ENCODE data around the gene GDPGP1. TPM values are rescaled to one million over a fixed set of nuclear protein-coding genes. Genes with fewer than 3 reads are reported as not detected.

GDPGP1 gene
- total RNA-seq, 2 experiments from 2014 or later = 10.3 to 10.5 TPM

DNA sequence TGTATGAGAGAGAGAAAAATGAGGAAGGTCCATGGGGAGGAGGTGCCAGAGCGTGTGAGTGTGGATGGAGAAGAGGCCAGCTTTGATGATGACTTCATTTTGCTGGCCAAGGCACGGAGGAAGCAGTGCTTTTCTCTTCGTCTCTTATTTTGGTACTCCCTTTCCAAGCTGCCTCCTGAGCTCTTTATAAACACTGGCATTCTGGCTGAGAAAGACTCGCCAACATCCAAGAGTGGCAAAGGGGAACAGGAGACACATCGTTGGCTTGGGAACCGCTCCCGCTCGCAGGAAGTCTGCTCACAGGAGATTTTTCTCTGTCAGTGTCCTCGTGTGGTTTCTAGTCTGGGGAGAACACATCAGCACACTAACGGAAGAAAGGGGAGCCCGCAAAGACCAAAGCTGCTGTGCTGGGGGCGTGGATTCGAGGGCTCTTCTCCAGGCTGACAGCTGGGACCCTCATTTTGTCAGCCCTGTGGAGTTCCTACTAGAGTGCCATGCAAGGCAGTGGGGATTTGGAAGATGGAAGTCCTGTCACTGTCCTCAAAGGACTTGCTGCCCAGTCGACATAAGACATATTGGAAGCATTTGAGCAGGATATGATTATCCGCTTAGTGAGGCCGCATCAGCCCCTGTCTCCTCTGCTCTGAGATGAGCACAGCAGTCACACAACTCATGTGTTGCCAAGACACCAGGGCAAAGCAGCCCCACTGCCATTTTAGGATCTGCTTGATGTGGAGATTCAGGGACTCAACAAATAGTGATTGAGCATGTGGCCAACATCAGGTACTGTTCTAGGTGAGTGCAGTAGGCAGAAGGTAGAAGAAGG lies 40.8 kb upstream of the GDPGP1 start:
- Mint-ChIP-seq H3K9me3 (no peaks in the 10 kb centered on the region), H3K36me3 (ENCODE audit: low read depth) (peaks cover 9% of the 10 kb centered on the region), H3K27me3 (no peaks in the 10 kb centered on the region), H3K27ac (no peak overlapping the region), H3K4me1 (peaks cover 40% of the 10 kb centered on the region), H3K4me3 (no peak overlapping the region)
- CTCF ChIA-PET = interaction anchor here (0.8 kb wide), 1 partner anchor 107 kb away, joined by 3 read pairs; no protein-coding TSS in a partner anchor
- no peak for DNase-seq
- POLR2A ChIA-PET = interaction anchor here (0.6 to 2.3 kb wide), 4 partner anchors 8 to 73 kb away, joined by 3 to 10 read pairs (median 3); partner anchors contain the start of gene SEMA4B

GRCh38 chr15:90194655-90195054 lies 39.4 kb upstream of the GDPGP1 start:
- Mint-ChIP-seq H3K9me3 (no peaks in the 10 kb centered on the region), H3K4me1 (peaks cover 41% of the 10 kb centered on the region), H3K27me3 (no peaks in the 10 kb centered on the region), H3K4me3 (no peak overlapping the region), H3K27ac (no peak overlapping the region), H3K36me3 (ENCODE audit: low read depth) (peaks cover 9% of the 10 kb centered on the region)
- CTCF ChIA-PET = no interaction called here
- POLR2A ChIA-PET = no interaction called here
- no peak for DNase-seq

- peak overlapping the region; percentile 78 for H3K4me3 Mint-ChIP-seq
- no peak for DNase-seq
- peaks cover 27% of the 10 kb centered on the region for H3K4me1 Mint-ChIP-seq
- CTCF ChIA-PET = interaction anchor here (0.6 to 2.8 kb wide), 9 partner anchors 9 to 101 kb away, joined by 3 to 10 read pairs (median 5); no protein-coding TSS in a partner anchor
- no peaks in the 10 kb centered on the region for H3K9me3 Mint-ChIP-seq
- H3K27ac Mint-ChIP-seq = peak overlapping the region; percentile 59
- H3K27me3 Mint-ChIP-seq = peaks cover 3% of the 10 kb centered on the region
- H3K36me3 Mint-ChIP-seq (ENCODE audit: low read depth) = peaks cover 5% of the 10 kb centered on the region
- POLR2A ChIA-PET = interaction anchor here (0.8 to 4.8 kb wide), 15 partner anchors 9 to 516 kb away, joined by 3 to 41 read pairs (median 4); partner anchors contain the start of genes BLM, CIB1, GDPGP1 and NGRN
Observed at GRCh38 chr15:90200534-90201129, 33.4 kb upstream of the GDPGP1 start.

DNA sequence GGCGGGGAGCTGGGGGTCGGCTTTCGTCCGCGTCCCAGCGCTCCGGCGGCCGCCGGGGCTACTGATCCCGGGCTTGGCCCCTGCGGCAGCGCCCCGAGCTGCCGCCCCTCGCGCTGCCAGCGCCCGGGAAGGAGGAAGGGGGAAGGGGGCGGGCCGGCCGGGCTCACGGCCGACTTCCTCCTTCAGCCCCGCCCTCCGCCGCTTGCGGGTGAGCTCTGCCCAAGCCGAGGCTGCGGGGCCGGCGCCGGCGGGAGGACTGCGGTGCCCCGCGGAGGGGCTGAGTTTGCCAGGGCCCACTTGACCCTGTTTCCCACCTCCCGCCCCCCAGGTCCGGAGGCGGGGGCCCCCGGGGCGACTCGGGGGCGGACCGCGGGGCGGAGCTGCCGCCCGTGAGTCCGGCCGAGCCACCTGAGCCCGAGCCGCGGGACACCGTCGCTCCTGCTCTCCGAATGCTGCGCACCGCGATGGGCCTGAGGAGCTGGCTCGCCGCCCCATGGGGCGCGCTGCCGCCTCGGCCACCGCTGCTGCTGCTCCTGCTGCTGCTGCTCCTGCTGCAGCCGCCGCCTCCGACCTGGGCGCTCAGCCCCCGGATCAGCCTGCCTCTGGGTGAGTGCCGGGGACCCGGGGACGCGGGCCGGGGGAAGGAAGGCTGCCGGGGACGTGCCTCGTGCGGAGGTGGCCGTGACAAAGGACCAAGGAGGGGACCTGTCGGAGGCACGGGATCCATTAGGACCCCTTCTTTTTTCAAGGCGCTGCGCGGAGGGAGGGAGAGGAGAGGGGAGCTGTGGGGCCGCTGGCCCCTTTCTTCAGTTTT lies 32.7 kb upstream of the GDPGP1 start, which contains the start of gene SEMA4B:
TSS of gene SEMA4B (plus strand) at position 201 of the 814 bp plus-strand sequence. CDS start at position 450, 249 bp downstream.
- Mint-ChIP-seq H3K36me3 (ENCODE audit: low read depth) (peaks cover 12% of the 10 kb centered on the region), H3K9me3 (no peaks in the 10 kb centered on the region), H3K4me1 (peaks cover 29% of the 10 kb centered on the region), H3K4me3 (peak within 1 kb of the TSS; percentile 81), H3K27ac (peak within 1 kb of the TSS; percentile 59), H3K27me3 (peaks cover 3% of the 10 kb centered on the region)
- CTCF ChIA-PET = interaction anchor here (0.6 to 2.8 kb wide), 9 partner anchors 10 to 315 kb away, joined by 3 to 10 read pairs (median 5); no protein-coding TSS in a partner anchor
- POLR2A ChIA-PET = interaction anchor here (0.8 to 4.8 kb wide), 15 partner anchors 10 to 515 kb away, joined by 3 to 41 read pairs (median 6); partner anchors contain the start of genes BLM, CIB1, GDPGP1 and NGRN
- DNase-seq = peak; percentile 80

DNA sequence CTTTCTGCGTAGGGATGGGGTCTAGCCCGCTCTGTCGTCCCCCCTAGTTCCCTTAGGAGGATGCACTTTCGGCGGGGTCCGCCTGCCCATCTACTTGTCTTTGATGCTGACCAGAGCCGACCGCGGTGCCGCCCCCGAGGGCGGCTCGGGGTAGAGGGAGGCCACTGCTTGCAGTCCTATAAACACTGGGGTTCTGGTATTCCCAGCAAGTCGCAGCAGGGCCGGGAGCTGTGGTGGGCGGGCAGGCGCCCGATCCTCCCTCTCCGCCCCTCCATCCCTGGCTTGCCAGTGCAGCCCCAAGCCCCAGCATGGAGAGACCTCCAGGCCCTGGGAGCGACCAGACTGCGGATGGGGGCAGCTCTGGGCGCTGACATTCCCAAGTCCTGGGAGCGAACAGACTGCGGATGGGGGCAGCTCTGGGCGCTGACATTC lies 32.0 kb upstream of the GDPGP1 start:
- peaks cover 3% of the 10 kb centered on the region for H3K27me3 Mint-ChIP-seq
- H3K36me3 Mint-ChIP-seq (ENCODE audit: low read depth) = peaks cover 16% of the 10 kb centered on the region
- H3K27ac Mint-ChIP-seq = no peak overlapping the region
- ChIA-PET POLR2A (interaction anchor here (1.0 to 4.8 kb wide), 8 partner anchors 10 to 102 kb away, joined by 3 to 41 read pairs (median 8); partner anchors contain the start of genes CIB1, GDPGP1, NGRN and TTLL13), CTCF (interaction anchor here (0.6 to 2.8 kb wide), 5 partner anchors 10 to 314 kb away, joined by 4 to 10 read pairs (median 7); no protein-coding TSS in a partner anchor)
- H3K4me3 Mint-ChIP-seq = peak overlapping the region; percentile 81
- H3K4me1 Mint-ChIP-seq = peaks cover 29% of the 10 kb centered on the region
- no peaks in the 10 kb centered on the region for H3K9me3 Mint-ChIP-seq
- DNase-seq = no peak

- ChIA-PET POLR2A (interaction anchor here (1.0 to 4.8 kb wide), 4 partner anchors 11 to 63 kb away, joined by 3 to 41 read pairs (median 5); partner anchors contain the start of genes CIB1, GDPGP1 and NGRN), CTCF (interaction anchor here (0.9 to 1.2 kb wide), 4 partner anchors 11 to 103 kb away, joined by 3 to 4 read pairs (median 3); partner anchors contain the start of gene CIB1)
- Mint-ChIP-seq H3K9me3 (no peaks in the 10 kb centered on the region), H3K36me3 (ENCODE audit: low read depth) (peaks cover 24% of the 10 kb centered on the region), H3K4me1 (peaks cover 29% of the 10 kb centered on the region), H3K27ac (no peak overlapping the region), H3K27me3 (peaks cover 3% of the 10 kb centered on the region), H3K4me3 (peak overlapping the region; percentile 81)
- DNase-seq = no peak
Observed at GRCh38 chr15:90202929-90203328, 31.1 kb upstream of the GDPGP1 start.

- DNase-seq = no peak
- Mint-ChIP-seq H3K36me3 (ENCODE audit: low read depth) (peaks cover 24% of the 10 kb centered on the region), H3K27me3 (peaks cover 3% of the 10 kb centered on the region), H3K27ac (no peak overlapping the region), H3K4me3 (no peak overlapping the region), H3K4me1 (peaks cover 27% of the 10 kb centered on the region), H3K9me3 (no peaks in the 10 kb centered on the region)
- ChIA-PET CTCF (interaction anchor here (0.9 to 1.2 kb wide), 4 partner anchors 11 to 104 kb away, joined by 3 to 4 read pairs (median 3); partner anchors contain the start of gene CIB1), POLR2A (interaction anchor here (1.0 to 4.8 kb wide), 4 partner anchors 12 to 62 kb away, joined by 3 to 41 read pairs (median 5); partner anchors contain the start of genes CIB1, GDPGP1 and NGRN)
Observed at GRCh38 chr15:90203473-90203872, 30.5 kb upstream of the GDPGP1 start.

DNA sequence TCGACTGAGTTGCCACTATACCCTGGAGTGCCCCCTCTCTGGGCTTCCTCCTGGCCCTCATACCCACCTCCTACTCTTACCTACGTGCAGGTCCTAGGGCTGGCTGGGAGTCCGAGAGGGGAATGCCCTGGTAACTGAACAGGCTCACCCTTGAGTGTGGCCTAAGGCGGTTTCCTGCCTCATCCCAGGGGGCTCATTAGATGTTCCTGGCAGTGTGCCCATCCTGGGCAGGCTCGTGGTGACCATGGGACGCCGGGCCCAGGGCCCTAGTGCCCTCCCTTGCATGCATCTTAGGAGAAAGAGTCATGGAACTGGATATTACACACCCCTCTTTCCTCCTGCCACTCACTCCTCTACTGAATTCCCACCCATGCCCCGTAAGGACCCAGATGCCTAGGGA lies 30.1 kb upstream of the GDPGP1 start:
- H3K27me3 Mint-ChIP-seq = peaks cover 3% of the 10 kb centered on the region
- H3K4me1 Mint-ChIP-seq = peaks cover 30% of the 10 kb centered on the region
- POLR2A ChIA-PET = interaction anchor here (1.2 to 4.8 kb wide), 2 partner anchors 29 to 62 kb away, joined by 3 to 41 read pairs; partner anchors contain the start of genes CIB1, GDPGP1 and NGRN
- H3K36me3 Mint-ChIP-seq (ENCODE audit: low read depth) = peaks cover 27% of the 10 kb centered on the region
- no peaks in the 10 kb centered on the region for H3K9me3 Mint-ChIP-seq
- DNase-seq = no peak
- H3K27ac Mint-ChIP-seq = no peak overlapping the region
- CTCF ChIA-PET = interaction anchor here (0.9 to 1.2 kb wide), 3 partner anchors 12 to 104 kb away, joined by 3 to 4 read pairs (median 3); no protein-coding TSS in a partner anchor
- no peak overlapping the region for H3K4me3 Mint-ChIP-seq

- Mint-ChIP-seq H3K27ac (no peak overlapping the region), H3K4me1 (peaks cover 37% of the 10 kb centered on the region), H3K27me3 (peaks cover 3% of the 10 kb centered on the region), H3K9me3 (no peaks in the 10 kb centered on the region), H3K36me3 (ENCODE audit: low read depth) (peaks cover 38% of the 10 kb centered on the region), H3K4me3 (no peak overlapping the region)
- no peak for DNase-seq
- ChIA-PET POLR2A (no interaction called here), CTCF (no interaction called here)
Observed at GRCh38 chr15:90205050-90205848, 28.8 kb upstream of the GDPGP1 start.

- H3K27me3 Mint-ChIP-seq = peaks cover 3% of the 10 kb centered on the region
Observed at GRCh38 chr15:90205886-90206285, 28.1 kb upstream of the GDPGP1 start.

GRCh38 chr15:90207252-90207651 lies 26.8 kb upstream of the GDPGP1 start:
- Mint-ChIP-seq H3K4me3 (no peak overlapping the region), H3K36me3 (ENCODE audit: low read depth) (peaks cover 43% of the 10 kb centered on the region), H3K27ac (no peak overlapping the region), H3K9me3 (no peaks in the 10 kb centered on the region), H3K4me1 (peaks cover 50% of the 10 kb centered on the region), H3K27me3 (peaks cover 3% of the 10 kb centered on the region)
- ChIA-PET CTCF (no interaction called here), POLR2A (no interaction called here)
- DNase-seq = no peak

More at GRCh38 chr15:90205886-90206285, 28.1 kb upstream of the GDPGP1 start:
- POLR2A ChIA-PET = no interaction called here
- H3K9me3 Mint-ChIP-seq = no peaks in the 10 kb centered on the region
- H3K4me3 Mint-ChIP-seq = no peak overlapping the region
- no peak for DNase-seq
- H3K36me3 Mint-ChIP-seq (ENCODE audit: low read depth) = peaks cover 43% of the 10 kb centered on the region
- H3K4me1 Mint-ChIP-seq = peaks cover 37% of the 10 kb centered on the region
- H3K27ac Mint-ChIP-seq = no peak overlapping the region
- CTCF ChIA-PET = interaction anchor here (0.5 kb wide), 1 partner anchor 49 kb away, joined by 3 read pairs; no protein-coding TSS in a partner anchor
